PC-9 (cell line): Measurements from ENCODE around the gene PEA15. TPM values are rescaled to one million over a fixed set of nuclear protein-coding genes. Genes with fewer than 3 reads are reported as not detected.

Experiments used
- BruUV-seq: library from RNA; stranded (reverse); fragments of 400-500 nt; replicated peaks from 2 replicates; lab custom pipeline; 2021; lab: Mats Ljungman, UMichigan
- CTCF ChIA-PET: fragments of 300-600 bp; sonication (Branson Sonifier 250); formaldehyde crosslinking; loops from one replicate; lab custom pipeline; 2022; ENCODE audit warnings: antibody characterized with exemption; lab: Charles Lee
- POLR2A ChIA-PET: fragments of 300-600 bp; sonication (Branson Sonifier 250); formaldehyde crosslinking; loops from one replicate; lab custom pipeline; 2022; ENCODE audit warnings: antibody characterized with exemption; ENCODE audit not compliant: unreplicated experiment; lab: Charles Lee
- DNase-seq, 2 experiments: peaks; one replicate each; pipeline versions ENCODE4 v3.0.0 to v3.0.0-alpha.2; 2015 to 2022; ENCODE audit warnings: mixed read lengths in 1 of 2
- H2AFZ ChIP-seq: fragments of 200-600 bp; sonication (generic); 2 replicates; pipeline ENCODE4 v1.8.1; 2017; ENCODE audit warnings: antibody characterized with exemption
- H3F3A ChIP-seq: fragments of 200-600 bp; sonication (generic); 2 replicates; pipeline ENCODE4 v1.8.1; 2017; ENCODE audit warnings: antibody characterized with exemption, mild to moderate bottlenecking, low read depth; ENCODE audit not compliant: insufficient read depth
- H3K27ac ChIP-seq: fragments of 200-600 bp; sonication (generic); 2 replicates; pipeline ENCODE4 v1.6.1; 2016; ENCODE audit warnings: mixed run types
- H3K27me3 ChIP-seq: fragments of 200-600 bp; sonication (generic); 2 replicates; pipeline ENCODE4 v1.6.1; 2016; ENCODE audit warnings: low read depth, mixed run types; ENCODE audit not compliant: insufficient read depth
- H3K36me3 ChIP-seq: fragments of 200-600 bp; sonication (generic); 2 replicates; pipeline ENCODE4 v1.6.1; 2016; ENCODE audit warnings: low read depth, mixed run types
- H3K4me1 ChIP-seq: fragments of 200-600 bp; sonication (generic); replicated peaks from 2 replicates; pipeline ENCODE4 v1.6.1; 2016; ENCODE audit warnings: mixed run types; ENCODE audit not compliant: insufficient read depth
- H3K4me2 ChIP-seq: fragments of 200-600 bp; sonication (generic); 2 replicates; pipeline ENCODE4 v1.6.1; 2017; ENCODE audit warnings: mixed run types
- H3K4me3 ChIP-seq: fragments of 200-600 bp; sonication (generic); 2 replicates; pipeline ENCODE4 v1.6.1; 2016; ENCODE audit warnings: mixed run types
- H3K79me2 ChIP-seq: fragments of 200-600 bp; sonication (generic); 2 replicates; pipeline ENCODE4 v1.6.1; 2017; ENCODE audit warnings: low read depth, mixed run types
- H3K9me2 ChIP-seq: fragments of 200-600 bp; sonication (generic); 2 replicates; pipeline ENCODE4 v1.8.1; 2017; ENCODE audit warnings: mild to moderate bottlenecking; ENCODE audit not compliant: insufficient read depth
- H3K9me3 ChIP-seq: fragments of 200-600 bp; sonication (generic); 2 replicates; pipeline ENCODE4 v1.8.1; 2016; ENCODE audit warnings: low read depth; ENCODE audit not compliant: insufficient read depth
- H4K20me1 ChIP-seq: fragments of 200-600 bp; sonication (generic); 2 replicates; pipeline ENCODE4 v1.8.1; 2017; ENCODE audit not compliant: insufficient read depth
- CTCF ChIP-seq: fragments of 200-600 bp; sonication (generic); conservative IDR thresholded peaks from 2 replicates; pipeline ENCODE4 v1.6.1; 2017; ENCODE audit warnings: mixed run types, antibody characterized with exemption, mild to moderate bottlenecking, moderate library complexity
- EZH2 ChIP-seq: fragments of 200-600 bp; sonication (generic); IDR thresholded peaks from 2 replicates; pipeline ENCODE4 v1.8.0; 2017; ENCODE audit warnings: antibody characterized with exemption, low read depth
- intact Hi-C: fragments of 100-400 bp; cut with micrococcal nuclease; formaldehyde crosslinking; loops from one replicate; pipeline ENCODE4 v1.10.0; 2022; ENCODE audit not compliant: unreplicated experiment
- total RNA-seq: library from RNA; stranded (reverse); gene quantifications from 2 replicates; pipeline ENCODE4 v1.2.3, GENCODE V29; 2021

Gene PEA15
- total RNA-seq, 1 experiment from 2014 or later = 139 TPM

DNA sequence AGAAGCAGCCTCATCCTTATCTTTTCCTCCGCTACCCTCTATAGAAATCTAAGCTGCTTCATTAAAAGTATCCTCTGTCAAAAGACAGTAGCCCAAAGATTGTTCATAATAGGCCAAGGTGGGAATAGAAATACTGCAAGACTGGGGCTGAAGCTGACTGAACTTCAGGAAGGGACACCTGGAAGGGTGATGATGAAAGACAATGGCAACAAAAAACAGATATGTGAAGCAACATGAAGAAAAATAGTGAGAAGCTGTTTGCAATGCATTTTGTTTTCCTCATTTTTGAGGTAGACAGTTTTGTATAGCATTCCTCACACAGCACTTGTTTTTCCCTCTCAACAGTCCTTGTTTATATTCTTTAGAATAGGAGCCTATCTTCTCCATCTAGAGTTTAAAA lies 40.2 kb downstream of the PEA15 start:
- H3K36me3 ChIP-seq = 0 out of 2 replicates have a peak, but pooled peaks cover under 1% of the 10 kb centered on the region
- ChIA-PET POLR2A (no interaction called here), CTCF (no interaction called here)
- H3K9me2 ChIP-seq = no peaks in the 10 kb centered on the region
- no peaks in the 10 kb centered on the region for H3K9me3 ChIP-seq
- no peak for TF ChIP-seq CTCF
- no peak for TF ChIP-seq EZH2
- BruUV-seq = no TSS peak
- no peaks in the 10 kb centered on the region for H3F3A ChIP-seq
- H2AFZ ChIP-seq = no peak overlapping the region
- peaks cover 50% of the 10 kb centered on the region for H4K20me1 ChIP-seq
- intact Hi-C loops = no loop called here
- H3K4me2 ChIP-seq = no peak overlapping the region
- no peaks in the 10 kb centered on the region for H3K4me1 ChIP-seq
- peaks cover 50% of the 10 kb centered on the region for H3K79me2 ChIP-seq
- DNase-seq = no peak
- H3K27ac ChIP-seq = no peak overlapping the region
- H3K4me3 ChIP-seq = no peak overlapping the region
- H3K27me3 ChIP-seq = no peaks in the 10 kb centered on the region

GRCh38 chr1:160247053-160247452 lies 41.9 kb downstream of the PEA15 start:
- no peaks in the 10 kb centered on the region for H3K27me3 ChIP-seq
- no peaks in the 10 kb centered on the region for H3K9me3 ChIP-seq
- no peaks in the 10 kb centered on the region for H3K9me2 ChIP-seq
- ChIA-PET CTCF (no interaction called here), POLR2A (no interaction called here)
- intact Hi-C loops = no loop called here
- no peak overlapping the region for H3K27ac ChIP-seq
- no peaks in the 10 kb centered on the region for H3K4me1 ChIP-seq
- peaks cover 59% of the 10 kb centered on the region for H4K20me1 ChIP-seq
- H3F3A ChIP-seq = no peaks in the 10 kb centered on the region; the same call in 1 of the 2 replicates
- no peak for TF ChIP-seq CTCF
- no peak for TF ChIP-seq EZH2
- H3K4me2 ChIP-seq = no peak overlapping the region
- peaks cover 64% of the 10 kb centered on the region for H3K79me2 ChIP-seq
- no peak overlapping the region for H2AFZ ChIP-seq
- no TSS peak for BruUV-seq
- no peak for DNase-seq
- H3K36me3 ChIP-seq = 0 out of 2 replicates have a peak, but pooled peaks cover 8% of the 10 kb centered on the region
- H3K4me3 ChIP-seq = no peak overlapping the region

- Histone ChIP-seq H3K27me3 (no peaks in the 10 kb centered on the region), H4K20me1 (peaks cover 40% of the 10 kb centered on the region), H3F3A (peaks cover 9% of the 10 kb centered on the region; the same call in 1 of the 2 replicates), H3K79me2 (peaks cover 56% of the 10 kb centered on the region), H3K27ac (no peak overlapping the region), H3K4me3 (no peak overlapping the region), H3K4me2 (no peak overlapping the region), H3K9me2 (no peaks in the 10 kb centered on the region), H3K36me3 (0 out of 2 replicates have a peak, but pooled peaks cover 8% of the 10 kb centered on the region), H3K9me3 (no peaks in the 10 kb centered on the region), H2AFZ (no peak overlapping the region), H3K4me1 (no peaks in the 10 kb centered on the region)
- TF ChIP-seq EZH2 (no peak), CTCF (no peak)
- CTCF ChIA-PET = interaction anchor here (1.1 to 1.9 kb wide), 2 partner anchors 12 to 58 kb away, joined by 3 to 15 read pairs; partner anchors contain the start of gene DCAF8
- no peak for DNase-seq
- intact Hi-C loops = no loop called here
- BruUV-seq = no TSS peak
- POLR2A ChIA-PET = interaction anchor here (0.5 kb wide), 1 partner anchor 37 kb away, joined by 3 read pairs; no protein-coding TSS in a partner anchor
These were observed 45.8 kb downstream of the PEA15 start for GRCh38 chr1:160251011-160251410.
